DMS 273 treated with DMSO at 0.1 percent for 48 hours (cell line): ENCODE data around the gene HDGFL2.

Experiments
- DNase-seq: peaks from one replicate; lab custom pipeline; 2025; lab: John Stamatoyannopoulos, UW

The HDGFL2 gene

DNA sequence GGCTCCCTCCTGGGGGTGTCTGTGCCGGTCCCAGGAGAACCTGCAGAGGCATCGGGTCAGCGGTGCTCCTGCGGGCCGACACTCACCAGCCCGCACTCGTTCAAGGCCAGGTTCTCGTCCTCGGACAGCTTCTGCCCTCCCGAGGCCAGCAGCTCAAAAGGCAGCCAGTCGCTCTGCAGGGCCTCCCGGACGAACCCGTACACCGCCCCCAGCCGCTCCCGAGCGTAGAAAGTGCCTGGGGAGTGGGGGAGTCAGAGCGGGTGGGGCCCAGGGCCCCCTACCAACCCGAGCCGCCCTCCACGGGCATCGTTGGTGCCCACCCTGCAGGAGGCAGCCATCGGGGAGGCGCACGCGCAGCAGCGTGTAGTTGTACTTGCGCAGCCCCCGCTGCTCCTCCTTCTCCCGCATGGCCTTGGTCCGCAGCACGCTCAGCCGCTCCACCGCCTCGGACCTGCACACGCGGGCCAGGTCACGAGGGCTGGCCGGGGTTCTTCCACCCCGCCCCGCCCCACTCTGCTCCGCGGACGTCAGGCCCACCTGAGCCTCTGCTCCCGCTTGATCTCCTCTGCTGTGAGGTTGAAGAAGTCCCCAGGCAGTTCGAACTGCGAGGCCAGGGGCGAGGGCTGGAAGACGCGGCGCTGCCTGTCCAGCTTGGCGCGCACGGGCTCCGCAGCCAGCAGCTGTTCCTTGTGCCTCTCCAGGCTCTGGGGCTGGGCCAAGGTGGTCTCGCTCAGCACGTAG lies 26.0 kb upstream of the HDGFL2 start:
- no peak for DNase-seq

DNA sequence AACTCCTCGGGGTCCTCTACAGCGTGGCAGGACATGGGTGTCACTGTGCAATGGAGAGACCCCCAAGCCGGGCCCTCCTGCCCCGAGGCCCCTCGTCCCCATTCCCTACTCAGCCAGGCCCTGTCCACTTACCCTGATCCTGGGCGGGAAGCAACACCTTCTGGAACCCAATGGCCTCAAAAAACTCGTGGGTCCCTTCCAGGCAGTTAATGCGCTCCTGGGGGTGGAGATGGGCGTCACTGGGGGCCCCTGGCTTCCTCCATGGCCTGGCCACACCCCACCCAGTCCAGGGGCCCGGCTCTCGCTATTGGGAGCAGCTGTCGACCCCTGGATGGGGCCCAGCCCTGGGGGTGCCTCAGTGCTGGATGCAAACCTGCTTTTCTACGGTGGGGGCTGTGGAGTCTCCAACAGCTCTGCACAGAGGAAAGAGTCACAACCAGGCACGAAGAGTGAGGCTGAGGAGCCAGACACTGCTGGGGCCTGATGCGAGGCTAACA lies 25.3 kb upstream of the HDGFL2 start:
- no peak for DNase-seq

GRCh38 chr19:4447327-4448146 lies 24.6 kb upstream of the HDGFL2 start:
- DNase-seq = no peak

GRCh38 chr19:4448147-4448985 lies 23.7 kb upstream of the HDGFL2 start:
- DNase-seq = no peak

- DNase-seq = peak; percentile 94
Observed at GRCh38 chr19:4449022-4449638, 23.0 kb upstream of the HDGFL2 start.

DNA sequence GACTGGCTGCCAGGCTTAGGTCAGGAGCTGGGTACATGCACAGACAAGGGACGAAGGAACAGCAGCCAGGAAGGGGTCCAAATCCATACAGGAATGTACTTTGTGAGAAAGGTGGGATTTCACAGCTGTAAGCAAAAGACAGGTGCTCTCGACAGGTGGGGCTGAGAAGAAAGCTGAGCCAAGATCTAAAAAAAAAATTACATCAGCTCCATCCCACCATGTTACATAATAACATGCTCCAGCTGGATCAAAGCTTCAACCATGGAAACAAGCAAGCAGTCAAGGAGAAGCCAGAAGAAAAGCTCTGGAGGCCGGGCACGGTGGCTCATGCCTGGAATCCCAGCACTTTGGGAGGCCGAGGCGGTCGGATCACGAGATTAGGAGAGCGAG lies 22.5 kb upstream of the HDGFL2 start:
- DNase-seq = peak; percentile 79

- DNase-seq = no peak
Observed at GRCh38 chr19:4452230-4452990, 19.7 kb upstream of the HDGFL2 start.

DNA sequence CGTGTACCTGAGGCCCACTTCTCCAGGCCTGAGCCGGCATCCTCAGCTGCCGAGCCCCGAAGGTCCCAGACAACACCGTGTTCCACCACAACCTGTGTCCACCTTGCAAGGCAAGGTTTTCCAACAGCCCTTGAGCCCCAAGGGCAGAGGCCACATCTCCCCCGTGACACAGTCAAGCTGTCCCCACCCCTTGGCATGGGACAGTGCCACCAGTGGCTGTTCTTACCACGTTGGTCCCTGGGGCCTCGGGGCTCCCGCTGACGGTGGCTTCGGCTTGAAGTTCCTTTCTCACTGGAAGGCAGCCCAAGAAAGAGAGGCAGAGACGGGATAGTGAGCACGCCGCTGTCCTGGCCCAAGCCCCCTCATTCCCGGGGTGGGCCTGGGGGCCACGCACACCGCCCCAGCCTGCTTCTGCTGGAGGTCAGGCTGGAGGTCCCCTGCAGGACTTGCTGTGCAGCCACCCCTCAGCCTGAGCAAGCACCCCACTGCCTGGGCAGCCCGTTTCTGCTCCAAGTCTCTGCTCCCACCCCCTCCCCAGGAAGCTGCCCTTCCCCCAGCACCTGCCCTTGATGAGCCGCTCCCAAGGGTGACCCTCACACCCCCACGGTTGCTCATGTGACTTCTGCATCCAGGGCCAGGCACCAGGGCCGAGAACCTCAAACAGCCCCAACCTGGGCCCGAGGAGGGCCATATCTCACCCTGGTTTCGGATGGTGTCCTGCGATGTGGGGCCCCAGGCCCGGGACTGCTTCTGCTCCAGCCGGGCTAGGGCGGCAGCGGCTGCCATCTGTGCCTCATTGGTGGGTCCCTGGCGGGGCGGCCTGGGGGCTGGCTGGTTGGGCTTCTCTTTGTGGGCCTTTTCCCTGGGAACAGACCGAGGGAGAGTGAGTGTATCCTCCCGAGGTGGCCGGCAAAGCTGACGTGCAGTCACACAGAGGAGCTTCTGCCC lies 18.6 kb upstream of the HDGFL2 start:
- DNase-seq = no peak

- no peak for DNase-seq
Observed at GRCh38 chr19:4454747-4455718, 17.1 kb upstream of the HDGFL2 start.

- DNase-seq = peak; percentile 52
Observed at GRCh38 chr19:4455719-4456475, 16.2 kb upstream of the HDGFL2 start.

DNA sequence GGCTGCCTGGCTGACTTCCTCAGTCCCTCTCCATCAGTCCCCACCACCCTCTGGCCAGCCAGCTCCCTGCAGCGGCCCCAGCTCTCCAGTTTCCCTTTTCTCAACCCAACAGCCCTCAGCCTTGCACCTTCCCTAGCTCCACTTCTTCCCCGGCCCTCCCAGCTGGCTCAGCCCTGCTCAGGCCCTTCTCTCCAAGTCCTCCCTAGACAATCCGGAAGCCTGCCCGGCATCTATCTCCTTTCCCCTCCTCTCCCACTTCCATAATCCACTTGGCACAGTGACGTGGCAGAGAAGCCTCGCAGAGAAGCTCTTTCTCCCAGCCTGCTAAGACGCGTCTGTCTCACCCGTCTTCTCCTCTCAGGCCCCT lies 15.6 kb upstream of the HDGFL2 start:
- DNase-seq = peak; percentile 59

DNA sequence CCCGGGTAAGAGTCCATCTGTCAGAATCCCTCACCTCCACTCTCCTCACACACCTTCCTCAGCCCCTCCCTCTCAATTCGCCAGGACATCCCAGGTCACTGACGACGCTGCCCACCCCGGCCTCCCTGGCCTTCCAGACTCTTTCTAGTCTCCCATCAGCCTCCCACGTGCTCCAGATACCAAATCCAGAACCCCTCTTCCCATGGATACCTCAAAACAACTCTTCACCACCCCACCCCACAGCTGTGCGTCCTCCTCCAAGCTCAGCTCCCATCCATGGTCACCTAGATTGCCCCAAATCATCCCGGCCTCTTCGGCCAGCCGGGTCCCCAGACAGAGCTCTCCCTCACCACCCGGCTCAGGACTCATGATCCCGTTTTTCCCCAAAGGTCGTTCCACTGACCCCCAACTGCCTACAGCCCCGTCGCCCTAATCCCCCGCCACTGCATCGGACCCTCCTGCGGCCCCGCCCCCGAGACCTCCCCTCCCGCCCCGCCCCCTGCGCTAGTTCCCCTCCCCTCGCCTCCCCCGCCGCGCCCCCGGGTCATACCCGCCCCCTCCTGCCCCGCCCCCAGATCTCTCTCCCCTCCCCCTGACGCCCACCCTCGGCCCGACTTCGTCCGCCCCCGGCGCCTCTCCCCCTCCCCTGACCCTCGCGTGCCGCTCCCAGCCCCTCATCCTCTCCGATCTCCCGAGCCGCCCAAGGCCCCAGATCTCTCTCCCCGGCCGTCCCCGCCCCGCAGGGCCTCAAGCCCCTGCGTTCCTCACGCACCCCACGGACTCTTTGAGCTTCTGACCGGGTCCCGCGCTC lies 15.0 kb upstream of the HDGFL2 start:
- DNase-seq = peak; percentile 59

DNA sequence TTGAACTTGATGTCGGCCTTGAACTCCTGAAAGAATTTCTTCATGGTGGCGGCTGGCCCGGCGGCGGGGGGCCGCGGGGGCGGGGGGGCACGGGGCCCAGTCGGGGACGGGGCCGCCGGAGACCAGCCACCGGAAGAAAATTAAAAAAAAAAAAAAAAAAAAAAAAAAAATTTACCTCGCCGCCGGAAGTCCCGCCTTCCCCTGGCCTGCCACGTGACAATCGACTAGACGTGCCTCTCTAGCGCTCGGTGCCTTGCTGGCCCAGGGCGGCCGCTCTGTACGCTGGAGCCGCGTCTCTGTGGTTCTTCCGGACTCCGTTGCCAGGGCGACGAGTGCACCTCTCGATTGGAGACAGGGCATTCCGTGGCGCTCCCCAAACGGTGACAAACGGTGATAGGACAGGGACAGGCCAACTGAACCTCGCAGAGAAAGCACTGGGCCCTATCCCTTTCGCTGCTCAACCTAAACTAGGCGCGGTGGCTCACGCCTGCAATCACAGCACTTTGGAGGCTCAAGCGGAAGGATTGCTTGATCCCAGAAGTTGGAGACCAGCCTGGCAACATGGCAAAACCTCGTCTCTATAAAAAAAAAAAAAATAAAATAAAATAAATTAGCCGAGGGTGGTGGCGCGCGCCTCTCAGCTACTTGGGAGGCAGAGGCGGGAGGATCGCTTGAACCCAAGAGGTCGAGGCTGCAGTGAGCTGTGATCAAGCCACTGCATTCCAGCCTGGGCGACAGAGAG lies 14.3 kb upstream of the HDGFL2 start, which contains the start of gene UBXN6:
Gene UBXN6, minus strand, starts transcription at position 141 of the 742 bp plus-strand sequence. Its CDS starts 97 bp downstream, at position 44.
- DNase-seq = peak; percentile 92

DNA sequence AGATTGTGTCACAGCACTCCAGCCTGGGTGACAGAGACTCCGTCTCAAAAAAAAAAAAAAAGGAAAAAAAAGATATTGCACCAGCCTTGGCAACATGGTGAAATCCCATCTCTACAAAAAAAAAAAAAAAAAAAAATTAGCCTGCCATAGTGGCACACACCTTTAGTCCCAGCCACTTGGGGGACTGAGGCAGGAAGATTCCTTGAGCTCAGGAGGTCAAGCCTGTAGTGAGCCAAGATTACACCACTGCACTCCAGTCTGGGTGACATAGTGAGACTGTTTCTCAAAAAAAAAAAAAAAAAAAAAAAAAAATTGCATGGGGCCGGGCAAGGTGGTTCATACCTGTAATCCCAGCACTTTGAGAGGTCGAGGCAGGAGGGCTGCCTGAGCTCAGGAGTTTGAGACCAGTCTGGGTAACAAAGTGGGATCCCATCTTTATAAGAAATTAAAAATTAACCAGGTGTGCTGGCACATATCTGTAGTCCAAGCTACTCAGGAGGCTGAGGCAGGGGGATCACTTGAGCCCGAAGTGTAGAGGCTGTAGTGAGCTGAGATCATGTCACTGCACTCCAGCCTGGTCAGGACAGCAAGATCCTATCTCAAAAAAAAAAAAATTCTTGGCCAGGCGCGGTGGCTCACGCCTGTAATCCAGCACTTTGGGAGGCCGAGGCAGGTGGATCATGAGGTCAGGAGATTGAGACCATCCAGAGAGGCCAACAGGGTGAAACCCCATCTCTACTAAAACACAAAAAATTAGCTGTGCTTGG lies 7.1 kb upstream of the HDGFL2 start:
- no peak for DNase-seq

DNA sequence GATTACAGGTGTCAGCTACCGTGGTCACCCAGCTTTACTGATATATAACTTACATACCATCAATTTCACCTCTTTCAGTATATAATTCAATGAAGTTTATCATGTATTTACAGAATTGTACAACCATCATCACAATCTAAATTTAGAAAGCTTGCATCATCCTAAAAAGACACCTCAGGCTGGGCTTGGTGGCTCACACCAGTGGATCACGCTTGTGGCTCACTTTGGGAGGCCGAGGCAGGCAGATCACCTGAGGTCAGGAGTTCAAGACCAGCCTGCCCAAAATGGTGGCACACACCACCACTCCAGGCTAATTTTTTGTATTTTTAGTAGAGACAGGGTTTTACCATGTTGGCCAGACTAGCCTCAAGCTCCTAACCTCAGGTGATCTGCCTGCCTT lies 4.3 kb upstream of the HDGFL2 start:
- DNase-seq = no peak
